ENCODE data around the gene TNFSF12.

Gene TNFSF12

DNA sequence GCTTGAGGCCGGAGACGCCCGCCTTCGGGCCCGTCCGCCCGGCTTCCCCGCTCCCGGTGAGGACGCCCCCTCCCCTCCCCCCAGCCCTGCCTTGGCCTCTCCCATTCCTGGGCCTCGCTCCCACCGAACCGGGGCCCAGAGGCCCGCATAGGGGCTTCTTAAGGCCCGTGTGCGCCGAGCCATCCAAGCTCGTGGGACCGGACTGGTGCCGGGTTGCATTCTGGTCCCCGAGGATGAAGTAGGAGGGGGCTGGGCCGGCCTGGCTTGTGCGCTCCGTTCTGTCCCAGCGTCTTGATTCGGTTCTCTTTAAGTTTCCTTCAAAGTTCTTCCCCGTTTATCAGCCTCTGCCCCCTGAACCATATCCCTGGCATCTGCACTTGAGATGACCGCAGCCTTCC lies 13.3 kb downstream of the TNFSF12 start:
- no peaks in the 10 kb centered on the region for H3K27me3 ChIP-seq (ENCODE audit: insufficient read depth, low read length)
- H3K4me3 ChIP-seq (ENCODE audit: low read depth, low read length): peak overlapping the region; percentile 92
- peak overlapping the region; percentile 84 for H4K12ac ChIP-seq (ENCODE audit: low read depth, low read length)
- no CpG with 5 or more reads among the region's 28 CpGs for WGBS (ENCODE audit: extremely low coverage, insufficient coverage, insufficient read length)
- no peak for DNase-seq
- H3K79me1 ChIP-seq (ENCODE audit: low read length): peaks cover 11% of the 10 kb centered on the region
- H2AK5ac ChIP-seq (ENCODE audit: low read length): peak overlapping the region; percentile 79
- peak overlapping the region; percentile 29 for H3K27ac ChIP-seq (ENCODE audit: low read depth, low read length)
- peak overlapping the region; percentile 77 for H2BK5ac ChIP-seq (ENCODE audit: low read depth, low read length, poor library complexity)
- H3K9ac ChIP-seq (ENCODE audit: low read length): peak overlapping the region; percentile 86
- H2BK12ac ChIP-seq (ENCODE audit: low read length): no peak overlapping the region
- H3K36me3 ChIP-seq (ENCODE audit: control insufficient read depth in 1 of 2, insufficient read depth in 2 of 2, low read length in 2 of 2): peaks cover 27 to 29% of the 10 kb centered on the region in 2 experiments
- peak overlapping the region; percentile 66 for H2BK120ac ChIP-seq (ENCODE audit: insufficient read depth, low read length, poor library complexity)
- peak overlapping the region; percentile 83 for H3K4ac ChIP-seq (ENCODE audit: low read depth, low read length)
- peak overlapping the region; percentile 98 for H2AFZ ChIP-seq (ENCODE audit: insufficient read depth, low read length, poor library complexity)
- H3K18ac ChIP-seq (ENCODE audit: low read length): peak overlapping the region; percentile 93
- peak overlapping the region; percentile 86 for H4K91ac ChIP-seq (ENCODE audit: low read depth, low read length)
- H3K14ac ChIP-seq (ENCODE audit: low read length): peak overlapping the region; percentile 85
- H4K8ac ChIP-seq (ENCODE audit: low read depth, low read length): peak overlapping the region; percentile 98
- peaks cover 4 to 12% of the 10 kb centered on the region in 2 experiments for H3K4me1 ChIP-seq (ENCODE audit: control insufficient read depth in 1 of 2, insufficient read depth in 2 of 2, low read length in 2 of 2)
- peaks cover 11% of the 10 kb centered on the region for H3K79me2 ChIP-seq (ENCODE audit: control insufficient read depth, insufficient read depth, low read length, poor library complexity)
- no peak overlapping the region for H3K23ac ChIP-seq (ENCODE audit: low read length)
- H3K4me2 ChIP-seq (ENCODE audit: low read length): peak overlapping the region; percentile 87
- no peaks in the 10 kb centered on the region for H3K9me3 ChIP-seq (ENCODE audit: insufficient read depth, low read depth, low read length)

- Histone ChIP-seq H3K9ac (ENCODE audit: low read length) (no peak overlapping the region), H2BK5ac (ENCODE audit: low read depth, low read length, poor library complexity) (no peak overlapping the region), H3K4me2 (ENCODE audit: low read length) (peak overlapping the region; percentile 87), H2BK120ac (ENCODE audit: insufficient read depth, low read length, poor library complexity) (no peak overlapping the region), H3K4ac (ENCODE audit: low read depth, low read length) (peak overlapping the region; percentile 83), H3K79me1 (ENCODE audit: low read length) (peaks cover 11% of the 10 kb centered on the region), H4K8ac (ENCODE audit: low read depth, low read length) (no peak overlapping the region), H2BK12ac (ENCODE audit: low read length) (no peak overlapping the region), H4K12ac (ENCODE audit: low read depth, low read length) (no peak overlapping the region), H3K27me3 (ENCODE audit: insufficient read depth, low read length) (no peaks in the 10 kb centered on the region), H3K36me3 (ENCODE audit: control insufficient read depth in 1 of 2, insufficient read depth in 2 of 2, low read length in 2 of 2) (peaks cover 32% of the 10 kb centered on the region in 2 experiments), H2AFZ (ENCODE audit: insufficient read depth, low read length, poor library complexity) (no peak overlapping the region), H4K91ac (ENCODE audit: low read depth, low read length) (no peak overlapping the region), H3K18ac (ENCODE audit: low read length) (no peak overlapping the region), H3K27ac (ENCODE audit: low read depth, low read length) (no peak overlapping the region), H3K23ac (ENCODE audit: low read length) (no peak overlapping the region), H2AK5ac (ENCODE audit: low read length) (no peak overlapping the region), H3K14ac (ENCODE audit: low read length) (no peak overlapping the region), H3K9me3 (ENCODE audit: insufficient read depth, low read depth, low read length) (no peaks in the 10 kb centered on the region), H3K4me1 (ENCODE audit: control insufficient read depth in 1 of 2, insufficient read depth in 2 of 2, low read length in 2 of 2) (peaks cover 0 to 10% of the 10 kb centered on the region in 2 experiments), H3K79me2 (ENCODE audit: control insufficient read depth, insufficient read depth, low read length, poor library complexity) (peaks cover 11% of the 10 kb centered on the region), H3K4me3 (ENCODE audit: low read depth, low read length) (no peak overlapping the region)
- no CpG with 5 or more reads among the region's 30 CpGs for WGBS (ENCODE audit: extremely low coverage, insufficient coverage, insufficient read length)
- no peak for DNase-seq
Observed at GRCh38 chr17:7563115-7563869, 14.4 kb downstream of the TNFSF12 start.

- no peak overlapping the region for H3K9ac ChIP-seq (ENCODE audit: low read length)
- no peak overlapping the region for H2BK120ac ChIP-seq (ENCODE audit: insufficient read depth, low read length, poor library complexity)
- WGBS (ENCODE audit: extremely low coverage, insufficient coverage, insufficient read length): no CpG with 5 or more reads among the region's 5 CpGs
Observed at GRCh38 chr17:7569571-7569970, 20.7 kb downstream of the TNFSF12 start.

GRCh38 chr17:7570351-7570750 lies 21.5 kb downstream of the TNFSF12 start:
- H3K4me3 ChIP-seq (ENCODE audit: low read depth, low read length): no peak overlapping the region
- H3K9ac ChIP-seq (ENCODE audit: low read length): no peak overlapping the region
- peaks cover 2 to 14% of the 10 kb centered on the region in 2 experiments for H3K4me1 ChIP-seq (ENCODE audit: control insufficient read depth in 1 of 2, insufficient read depth in 2 of 2, low read length in 2 of 2)
- H3K79me1 ChIP-seq (ENCODE audit: low read length): peaks cover 12% of the 10 kb centered on the region
- no peak overlapping the region for H3K4me2 ChIP-seq (ENCODE audit: low read length)
- no peak overlapping the region for H4K8ac ChIP-seq (ENCODE audit: low read depth, low read length)
- no peak for DNase-seq
- no peak overlapping the region for H2BK12ac ChIP-seq (ENCODE audit: low read length)
- no peak overlapping the region for H2BK120ac ChIP-seq (ENCODE audit: insufficient read depth, low read length, poor library complexity)
- no peak overlapping the region for H3K14ac ChIP-seq (ENCODE audit: low read length)
- no peak overlapping the region for H2AK5ac ChIP-seq (ENCODE audit: low read length)
- H4K12ac ChIP-seq (ENCODE audit: low read depth, low read length): no peak overlapping the region
- H3K36me3 ChIP-seq (ENCODE audit: control insufficient read depth in 1 of 2, insufficient read depth in 2 of 2, low read length in 2 of 2): peaks cover 39 to 52% of the 10 kb centered on the region in 2 experiments
- no peak overlapping the region for H3K23ac ChIP-seq (ENCODE audit: low read length)
- H3K27ac ChIP-seq (ENCODE audit: low read depth, low read length): no peak overlapping the region
- WGBS (ENCODE audit: extremely low coverage, insufficient coverage, insufficient read length): no CpG with 5 or more reads among the region's 10 CpGs
- H2AFZ ChIP-seq (ENCODE audit: insufficient read depth, low read length, poor library complexity): no peak overlapping the region
- H4K91ac ChIP-seq (ENCODE audit: low read depth, low read length): no peak overlapping the region
- no peak overlapping the region for H3K4ac ChIP-seq (ENCODE audit: low read depth, low read length)
- peaks cover 14% of the 10 kb centered on the region for H3K79me2 ChIP-seq (ENCODE audit: control insufficient read depth, insufficient read depth, low read length, poor library complexity)
- H3K9me3 ChIP-seq (ENCODE audit: insufficient read depth, low read depth, low read length): peaks cover 2% of the 10 kb centered on the region
- no peak overlapping the region for H3K18ac ChIP-seq (ENCODE audit: low read length)
- no peaks in the 10 kb centered on the region for H3K27me3 ChIP-seq (ENCODE audit: insufficient read depth, low read length)
- H2BK5ac ChIP-seq (ENCODE audit: low read depth, low read length, poor library complexity): no peak overlapping the region

More at GRCh38 chr17:7569571-7569970, 20.7 kb downstream of the TNFSF12 start:
- no peak for DNase-seq
- Histone ChIP-seq H3K27me3 (ENCODE audit: insufficient read depth, low read length) (no peaks in the 10 kb centered on the region), H3K4me3 (ENCODE audit: low read depth, low read length) (no peak overlapping the region), H3K27ac (ENCODE audit: low read depth, low read length) (no peak overlapping the region), H2BK12ac (ENCODE audit: low read length) (no peak overlapping the region), H2BK5ac (ENCODE audit: low read depth, low read length, poor library complexity) (no peak overlapping the region), H2AFZ (ENCODE audit: insufficient read depth, low read length, poor library complexity) (no peak overlapping the region), H4K91ac (ENCODE audit: low read depth, low read length) (no peak overlapping the region), H4K12ac (ENCODE audit: low read depth, low read length) (no peak overlapping the region), H3K18ac (ENCODE audit: low read length) (no peak overlapping the region), H3K79me2 (ENCODE audit: control insufficient read depth, insufficient read depth, low read length, poor library complexity) (peaks cover 14% of the 10 kb centered on the region), H3K9me3 (ENCODE audit: insufficient read depth, low read depth, low read length) (peaks cover 2% of the 10 kb centered on the region), H3K4me2 (ENCODE audit: low read length) (no peak overlapping the region), H3K23ac (ENCODE audit: low read length) (no peak overlapping the region), H2AK5ac (ENCODE audit: low read length) (no peak overlapping the region), H3K79me1 (ENCODE audit: low read length) (peaks cover 12% of the 10 kb centered on the region), H3K36me3 (ENCODE audit: control insufficient read depth in 1 of 2, insufficient read depth in 2 of 2, low read length in 2 of 2) (peaks cover 40 to 52% of the 10 kb centered on the region in 2 experiments), H3K14ac (ENCODE audit: low read length) (no peak overlapping the region), H4K8ac (ENCODE audit: low read depth, low read length) (no peak overlapping the region), H3K4me1 (ENCODE audit: control insufficient read depth in 1 of 2, insufficient read depth in 2 of 2, low read length in 2 of 2) (peaks cover under 1 to 11% of the 10 kb centered on the region in 2 experiments), H3K4ac (ENCODE audit: low read depth, low read length) (no peak overlapping the region)
